Peyer's patch (tissue), 4 donors: ENCODE data around the gene PLPP1. TPM values are rescaled to one million over a fixed set of nuclear protein-coding genes. Genes with fewer than 3 reads are reported as not detected.
"Not testable (repeated sequence)": the region's sequence is repeated elsewhere in the genome, so short reads cannot be mapped to it uniquely, and the experiment has no call there.

Source experiments
- DNase-seq, 3 donors: peaks; one replicate each; pipeline ENCODE4 v3.0.0-alpha.2; 2017 to 2019
- H3K27ac ChIP-seq, 4 donors: fragments of 200-600 bp; sonication (generic); one replicate each; pipeline ENCODE4 v1.5.1; 2016 to 2019
- H3K27me3 ChIP-seq, 2 donors: fragments of 200-600 bp; sonication (generic); one replicate each; pipeline ENCODE4 v1.5.1; 2019
- H3K36me3 ChIP-seq, 3 donors: fragments of 200-600 bp; sonication (generic); one replicate each; pipeline ENCODE4 v1.5.1; 2016 to 2019
- H3K4me1 ChIP-seq, 4 donors: fragments of 200-600 bp; sonication (generic); one replicate each; pipeline ENCODE4 v1.5.1; 2016 to 2019
- H3K4me3 ChIP-seq, 4 donors: fragments of 200-600 bp; sonication (generic); 1 replicate in 3 of 4; 2 replicates in 1 of 4; pipeline ENCODE4 v1.5.1; 2016 to 2019; ENCODE audit warnings: mild to moderate bottlenecking in 1 of 4
- H3K9me3 ChIP-seq, 4 donors: fragments of 200-600 bp; sonication (generic); one replicate each; pipeline ENCODE4 v1.5.1; 2016 to 2019; ENCODE audit warnings: mild to moderate bottlenecking in 1 of 4
- CTCF ChIP-seq, 6 experiments: fragments of 450-650 bp in 4 of 6; fragments of 200-600 bp in 2 of 6; sonication (generic) in 1 of 6; IDR thresholded peaks; one replicate each; pipeline ENCODE4 v1.5.1; 2017 to 2019; ENCODE audit warnings: antibody characterized with exemption in 6 of 6, mild to moderate bottlenecking in 3 of 6, moderate library complexity in 1 of 6
- POLR2A ChIP-seq, 2 donors: fragments of 450-650 bp; IDR thresholded peaks; one replicate each; pipeline ENCODE4 v1.5.1; 2017; ENCODE audit warnings: antibody characterized with exemption in 2 of 2, mild to moderate bottlenecking in 2 of 2, moderate library complexity in 2 of 2
- total RNA-seq, 4 donors: library from RNA; depleted of rRNA; stranded (reverse); fragments of >200 nt; gene quantifications; one replicate each; pipeline ENCODE4 v1.1.0, GENCODE V29; 2016

PLPP1 gene
- total RNA-seq, 4 donors from 2014 or later: 60.2 to 190 (median 115) TPM

- peak overlapping the region in 3 of 4 donors; percentile 8 to 55 (median 53) for H3K27ac ChIP-seq
- no peaks in the 10 kb centered on the region for H3K9me3 ChIP-seq
- peaks cover 0 to 12% (median 1%) of the 10 kb centered on the region in 4 donors for H3K4me1 ChIP-seq
- no peak for DNase-seq
- H3K4me3 ChIP-seq: no peak overlapping the region
- TF ChIP-seq CTCF (IDR thresholded peaks at IDR 0.05) (no peak), POLR2A (IDR thresholded peaks at IDR 0.05) (no peak)
- H3K36me3 ChIP-seq: no peaks in the 10 kb centered on the region
- no peaks in the 10 kb centered on the region for H3K27me3 ChIP-seq
These were observed 3.9 kb upstream of the PLPP1 start for GRCh38 chr5:55538661-55539060.

- H3K27me3 ChIP-seq, H3K9me3 ChIP-seq, H3K4me3 ChIP-seq, H3K36me3 ChIP-seq, DNase-seq: not testable (repeated sequence)
- peak overlapping the region in 2 of 4 donors; percentile 8 to 55 for H3K27ac ChIP-seq
- H3K4me1 ChIP-seq: peaks cover 0 to 12% (median 5%) of the 10 kb centered on the region in 4 donors
These were observed 2.6 kb upstream of the PLPP1 start for GRCh38 chr5:55537315-55537714.

- no peaks in the 10 kb centered on the region for H3K27me3 ChIP-seq
- peaks cover 0 to 10% (median 6%) of the 10 kb centered on the region in 4 donors for H3K4me1 ChIP-seq
- TF ChIP-seq POLR2A (IDR thresholded peaks at IDR 0.05) (no peak), CTCF (IDR thresholded peaks at IDR 0.05) (peak in 1 of 6 experiments; percentile 29)
- peaks cover 0 to 7% (median 0%) of the 10 kb centered on the region in 3 donors for H3K36me3 ChIP-seq
- peak overlapping the region; percentile 93 to 97 (median 95) for H3K27ac ChIP-seq
- peak overlapping the region; percentile 83 to 92 (median 84) for H3K4me3 ChIP-seq
- H3K9me3 ChIP-seq: no peaks in the 10 kb centered on the region
- no peak for DNase-seq
These were observed 588 bp upstream of the PLPP1 start for GRCh38 chr5:55535199-55535905.

- TF ChIP-seq POLR2A (IDR thresholded peaks at IDR 0.05): no peak
- Histone ChIP-seq H3K9me3 (no peaks in the 10 kb centered on the region), H3K4me3 (peak overlapping the region; percentile 83 to 92 (median 84)), H3K36me3 (peaks cover 0 to 8% (median 0%) of the 10 kb centered on the region in 3 donors), H3K27me3 (no peaks in the 10 kb centered on the region), H3K4me1 (peaks cover 0 to 8% (median 3%) of the 10 kb centered on the region in 4 donors), H3K27ac (peak overlapping the region; percentile 93 to 97 (median 95))
- DNase-seq: no peak
These were observed 986 bp downstream of the PLPP1 start for GRCh38 chr5:55533521-55534435.

GRCh38 chr5:55530669-55531068 is 4.1 kb downstream of the PLPP1 start:
- DNase-seq: no peak
- H3K4me1 ChIP-seq: peaks cover 0 to 8% (median 2%) of the 10 kb centered on the region in 4 donors
- H3K27ac ChIP-seq: peak overlapping the region in 2 of 4 donors; percentile 46 to 48
- peaks cover 0 to 8% (median 0%) of the 10 kb centered on the region in 3 donors for H3K36me3 ChIP-seq
- TF ChIP-seq CTCF (IDR thresholded peaks at IDR 0.05) (no peak), POLR2A (IDR thresholded peaks at IDR 0.05) (no peak)
- H3K27me3 ChIP-seq: no peaks in the 10 kb centered on the region
- no peaks in the 10 kb centered on the region for H3K9me3 ChIP-seq
- peak overlapping the region in 2 of 4 donors; percentile 20 to 92 for H3K4me3 ChIP-seq

- Histone ChIP-seq H3K27me3 (no peaks in the 10 kb centered on the region), H3K4me3 (no peak overlapping the region), H3K9me3 (no peaks in the 10 kb centered on the region), H3K36me3 (no peaks in the 10 kb centered on the region), H3K27ac (no peak overlapping the region), H3K4me1 (peaks cover 0 to 26% (median 3%) of the 10 kb centered on the region in 4 donors)
- TF ChIP-seq POLR2A (IDR thresholded peaks at IDR 0.05) (no peak), CTCF (IDR thresholded peaks at IDR 0.05) (no peak)
- no peak for DNase-seq
These were observed 9.9 kb downstream of the PLPP1 start for GRCh38 chr5:55524816-55525215.
